GM18498 (cell line): ENCODE results near the gene LRRC52.

Experiments used
- ATAC-seq: cut with Tn5 transposase; IDR thresholded peaks from one replicate; pipeline ENCODE4 v1.9.1; 2021; ENCODE audit warnings: mild to moderate bottlenecking, moderate library complexity; ENCODE audit not compliant: unreplicated experiment

The LRRC52 gene

DNA sequence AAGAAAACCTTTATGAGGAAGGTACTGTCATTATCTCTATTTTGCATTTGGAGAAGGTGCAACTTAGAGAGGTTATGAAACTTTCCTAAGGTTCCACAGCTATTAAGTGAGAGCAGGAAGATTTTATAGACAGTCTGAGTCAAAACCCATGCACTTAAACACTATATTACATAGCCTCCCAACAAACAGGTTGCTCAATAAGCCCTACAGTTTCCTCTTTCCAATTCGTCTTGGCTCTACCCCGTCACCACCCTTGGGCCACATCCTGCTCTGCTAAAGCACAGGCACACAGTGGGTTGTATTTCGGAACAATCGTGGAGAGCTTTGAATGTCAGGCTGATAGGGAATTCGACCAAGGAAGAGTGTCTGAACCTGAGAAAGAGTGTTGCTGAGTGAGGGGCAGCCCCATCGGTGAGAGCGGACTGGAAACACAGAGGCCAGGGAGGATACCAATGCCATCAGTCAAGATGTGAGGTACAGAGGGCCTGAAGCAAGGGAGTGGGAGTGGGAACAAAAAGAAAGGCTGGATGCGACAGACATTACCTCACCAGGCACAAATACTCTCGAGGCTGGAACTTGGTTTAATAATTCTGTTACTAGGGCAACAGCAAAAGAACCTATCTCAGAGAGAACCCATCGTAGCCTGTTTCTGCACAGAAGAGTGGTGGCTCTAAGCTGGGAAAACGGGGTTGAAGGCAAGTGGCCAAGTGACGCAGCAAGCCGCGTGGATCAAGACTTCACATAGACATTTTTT is 6.3 kb upstream of the LRRC52 start:
- ATAC-seq: no peak

DNA sequence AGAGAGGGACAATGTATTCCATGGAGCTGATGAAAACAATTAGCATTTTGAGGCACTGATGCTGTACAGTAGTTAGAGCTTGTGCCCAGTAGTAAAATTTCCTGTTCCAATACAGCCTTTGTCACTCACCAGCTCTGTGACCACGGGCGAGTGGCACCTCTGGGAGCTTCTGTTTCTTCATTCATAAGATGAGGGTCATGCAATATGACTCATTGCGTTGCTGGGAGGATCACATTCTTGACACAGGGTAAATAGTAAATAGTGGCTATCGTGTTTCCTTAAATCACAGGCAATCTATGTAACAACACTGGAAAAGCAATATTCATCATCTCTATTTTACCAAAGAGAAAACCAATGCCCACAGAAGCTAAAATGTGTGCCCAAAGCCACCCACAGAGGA is 4.5 kb upstream of the LRRC52 start:
- ATAC-seq: no peak

DNA sequence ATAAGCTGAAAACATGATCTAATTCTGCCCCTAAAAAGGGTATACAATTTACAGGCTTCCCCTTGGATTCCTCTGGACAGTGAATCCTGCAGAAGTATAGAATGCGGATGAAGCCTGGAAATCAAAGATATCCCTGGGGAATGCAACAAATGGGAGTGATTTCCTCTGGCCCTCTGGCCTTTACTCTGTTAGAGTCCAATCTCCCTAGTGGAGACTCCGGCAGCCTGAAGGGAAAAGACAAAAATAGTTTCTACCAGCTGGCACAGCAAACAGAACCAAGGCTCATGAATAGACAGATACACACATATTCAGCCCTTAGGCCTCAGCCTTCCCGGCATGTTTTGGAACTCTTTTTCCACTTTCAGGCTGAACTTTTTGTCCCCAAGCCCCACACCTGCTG is 3.9 kb upstream of the LRRC52 start:
- ATAC-seq: no peak

DNA sequence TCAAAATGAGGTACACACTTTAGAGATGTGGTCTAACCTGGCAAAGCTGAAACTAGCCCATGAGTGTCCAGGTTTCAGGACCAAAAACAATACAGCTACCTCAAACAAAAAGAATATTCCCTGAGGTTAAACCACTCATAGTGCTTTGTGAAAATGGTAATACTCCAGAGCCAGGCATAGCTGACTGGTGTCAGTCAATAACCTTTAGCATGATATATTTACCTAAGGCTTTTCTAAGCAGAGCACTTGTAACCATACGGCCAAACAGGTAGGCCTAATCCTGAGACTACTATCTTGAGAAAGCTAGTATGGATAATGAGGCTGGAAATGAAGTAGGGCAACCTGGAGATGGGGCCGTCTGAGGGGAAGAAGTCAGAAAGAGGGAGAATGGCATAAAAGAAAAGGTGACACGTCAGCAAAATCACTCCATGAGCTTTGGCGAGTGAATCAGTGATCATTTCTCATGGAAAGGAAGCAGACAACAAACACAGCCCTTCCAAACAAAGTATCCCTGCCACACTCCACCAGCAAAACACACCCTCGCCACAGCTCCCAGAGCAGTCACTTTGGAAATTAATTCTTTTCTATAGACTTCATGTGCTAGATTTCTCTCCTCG is 1.7 kb upstream of the LRRC52 start:
- ATAC-seq: no peak

DNA sequence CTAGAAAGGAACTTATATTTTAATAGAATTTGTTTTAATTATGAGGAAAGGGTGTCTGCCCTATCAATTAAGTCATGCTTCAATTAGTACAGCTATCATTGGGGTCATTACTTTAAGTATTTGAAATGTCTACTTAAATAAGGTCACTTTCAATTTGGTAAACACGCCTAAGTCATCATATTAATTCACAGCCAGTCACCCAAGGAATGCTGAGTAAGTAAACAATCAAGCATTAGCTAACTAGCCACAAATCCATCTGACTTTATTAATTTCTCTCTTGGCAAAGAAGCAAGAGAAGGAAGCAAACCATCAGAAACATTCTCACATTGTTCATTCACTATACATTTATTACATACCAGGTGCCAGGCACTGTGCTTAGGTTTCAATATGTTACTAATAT is 1.2 kb upstream of the LRRC52 start:
- no peak for ATAC-seq

DNA sequence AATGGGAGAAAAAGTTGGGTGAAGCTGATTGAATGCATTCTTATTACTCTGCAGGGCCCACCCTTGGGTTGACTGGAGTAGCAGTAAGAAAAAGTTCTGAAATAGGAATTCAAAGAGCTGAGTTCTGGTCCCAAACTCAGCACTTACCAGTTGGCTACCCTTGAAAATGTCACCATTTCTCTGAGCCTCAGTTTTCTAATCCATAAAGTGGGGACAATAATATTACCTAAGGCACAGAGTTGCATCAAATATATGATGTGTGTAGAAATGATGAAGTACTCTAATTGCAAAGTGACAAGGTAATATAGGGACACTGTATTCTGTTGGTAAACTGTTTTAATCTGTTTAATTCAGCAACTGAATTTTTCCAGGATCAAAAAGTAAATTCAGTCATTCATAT is 1.2 kb downstream of the LRRC52 start:
- no peak for ATAC-seq

DNA sequence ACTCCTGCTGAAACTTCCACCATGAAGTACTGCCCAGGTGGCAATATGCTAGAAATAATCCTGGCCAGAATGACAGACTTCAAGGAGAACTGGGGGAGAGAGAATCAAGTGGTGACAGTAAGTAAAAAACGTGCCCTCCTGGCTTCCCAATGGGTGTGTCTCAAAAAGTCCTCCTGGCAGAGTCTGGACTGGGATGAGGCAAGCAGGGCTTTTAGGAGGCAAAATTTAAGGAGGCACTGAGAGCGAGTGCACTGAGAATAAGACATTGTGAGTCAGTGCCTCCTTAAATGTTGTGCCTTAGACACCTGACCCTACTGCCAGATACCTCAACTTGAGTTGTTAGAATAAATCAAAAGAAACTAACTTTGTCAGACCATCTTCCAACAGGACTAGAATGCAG is 2.2 kb downstream of the LRRC52 start:
- no peak for ATAC-seq

DNA sequence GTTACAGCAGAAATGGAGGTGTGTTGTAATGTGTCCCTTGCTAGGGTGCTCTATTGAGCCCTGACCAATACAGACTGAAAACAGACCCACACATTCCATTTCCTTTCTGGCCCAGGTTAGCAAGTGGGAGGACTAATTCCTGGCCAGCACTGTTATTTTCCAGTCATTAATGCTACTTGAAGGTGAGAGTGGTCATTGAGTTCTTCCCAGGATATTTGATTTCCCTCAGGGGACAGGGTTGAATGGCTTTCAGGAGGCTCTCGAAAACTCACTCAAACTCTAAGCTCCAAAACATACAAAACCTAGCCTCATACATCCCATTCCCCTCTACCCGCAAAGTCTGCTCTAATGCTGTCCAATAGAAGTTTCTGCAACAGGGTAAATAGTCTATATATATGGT is 6.2 kb downstream of the LRRC52 start:
- ATAC-seq: no peak

DNA sequence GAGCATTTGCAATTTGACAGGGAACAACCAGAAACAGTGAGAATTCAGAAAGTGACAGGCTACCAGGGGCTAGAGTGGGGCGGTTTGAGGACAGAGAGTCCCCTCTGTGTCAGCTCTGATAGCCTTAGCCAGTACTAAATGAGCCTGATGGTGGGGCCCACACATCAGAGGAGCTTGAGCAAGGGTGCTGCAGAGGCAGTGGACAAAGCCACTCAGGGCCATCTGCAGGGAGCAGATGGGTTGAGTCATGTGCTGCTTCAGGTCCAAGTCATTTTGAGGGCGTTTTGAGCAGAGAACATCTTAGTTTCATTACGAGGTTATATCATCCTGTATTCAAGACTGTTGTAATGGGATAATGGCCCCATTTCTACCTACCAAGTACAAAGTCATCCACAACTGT is 7.7 kb downstream of the LRRC52 start:
- ATAC-seq: no peak

DNA sequence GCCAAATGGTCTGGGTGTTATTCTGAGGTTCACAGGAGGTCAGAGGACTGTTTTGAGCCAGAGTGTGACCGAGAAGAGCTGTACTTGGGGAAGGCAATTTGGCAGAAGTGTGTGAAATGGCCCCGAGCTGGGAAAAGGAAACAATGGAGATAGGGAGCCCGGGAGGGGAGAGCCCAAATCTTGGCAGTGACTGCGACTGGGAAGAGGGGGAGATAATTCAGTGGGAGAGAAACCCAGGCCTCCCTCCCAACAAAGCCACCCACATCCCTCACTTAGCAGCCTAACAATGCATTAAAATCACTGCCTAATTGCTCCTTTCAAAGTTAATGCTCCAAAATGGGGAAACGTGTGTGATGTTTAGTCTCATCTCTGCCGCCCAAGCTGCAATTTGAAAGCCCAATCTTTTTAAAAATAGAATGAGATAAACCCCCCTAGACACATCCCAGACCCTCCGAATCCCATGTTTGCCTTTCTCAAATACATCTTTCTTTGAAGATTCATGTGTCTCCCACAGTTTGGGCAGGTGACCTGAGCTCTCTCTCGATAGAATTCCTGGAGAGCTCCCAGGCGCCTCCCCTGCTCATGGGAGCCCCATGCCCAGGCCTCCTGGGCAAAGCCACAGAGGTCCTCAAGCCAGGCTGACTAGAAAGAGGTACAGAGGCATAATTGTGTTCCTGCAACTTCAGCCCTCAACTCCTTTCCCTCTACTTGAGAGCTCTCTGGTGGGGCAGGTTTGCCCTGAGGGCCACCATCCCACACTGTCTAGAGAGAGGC is 17.3 kb downstream of the LRRC52 start:
- no peak for ATAC-seq

DNA sequence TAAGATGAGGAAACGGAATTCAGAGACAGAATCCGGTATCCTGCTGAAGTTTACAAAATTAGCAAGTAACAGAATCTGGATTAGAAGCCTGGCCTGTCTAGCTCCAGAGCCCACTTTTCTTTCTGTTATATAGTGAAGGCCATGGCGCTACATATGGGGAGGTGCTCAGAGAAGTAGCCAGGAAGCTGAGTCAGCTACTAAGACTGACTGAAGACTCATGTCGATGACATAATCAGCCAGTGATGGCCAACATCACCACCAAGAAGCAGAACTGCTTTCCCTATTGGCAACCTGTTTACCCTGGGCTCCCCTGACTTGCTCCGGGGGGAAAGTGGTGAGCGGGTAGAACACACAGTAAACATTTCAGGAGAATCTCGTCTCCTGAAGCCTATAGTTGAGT is 18.8 kb downstream of the LRRC52 start:
- no peak for ATAC-seq

DNA sequence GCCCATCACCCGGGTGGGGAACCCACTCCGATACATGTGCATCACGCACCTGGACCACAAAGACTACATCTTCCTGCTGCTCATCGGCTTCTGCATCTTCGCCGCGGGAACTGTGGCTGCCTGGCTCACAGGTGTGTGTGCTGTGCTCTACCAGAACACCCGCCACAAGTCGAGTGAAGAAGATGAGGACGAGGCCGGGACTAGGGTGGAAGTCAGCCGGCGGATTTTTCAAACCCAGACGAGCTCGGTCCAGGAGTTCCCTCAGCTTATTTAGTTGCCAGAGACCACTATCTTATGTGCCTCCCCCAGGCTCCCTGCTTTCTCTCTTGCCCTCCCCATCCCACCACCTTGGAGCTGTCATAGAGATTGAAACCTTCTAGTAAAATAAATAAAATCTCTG is 19.8 kb downstream of the LRRC52 start:
- ATAC-seq: no peak

DNA sequence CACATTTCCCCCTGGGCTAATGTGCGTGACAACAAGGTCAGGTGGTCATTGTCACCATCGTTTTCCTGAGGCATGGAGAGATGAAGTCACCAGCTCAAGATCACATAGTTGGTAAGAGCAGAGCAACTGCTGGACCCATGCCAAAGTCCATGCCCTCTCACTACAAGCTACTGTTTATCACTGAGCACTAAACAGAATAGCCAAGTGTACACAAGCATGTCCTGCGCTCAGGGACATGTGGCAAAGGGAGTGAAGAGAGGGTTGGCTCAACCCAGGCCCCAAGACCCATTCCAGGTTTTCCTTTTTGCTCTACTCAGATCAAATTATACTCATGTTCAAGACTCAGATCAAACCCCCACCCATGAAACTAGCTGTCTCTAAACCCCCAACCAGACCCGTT is 20.8 kb downstream of the LRRC52 start:
- no peak for ATAC-seq

DNA sequence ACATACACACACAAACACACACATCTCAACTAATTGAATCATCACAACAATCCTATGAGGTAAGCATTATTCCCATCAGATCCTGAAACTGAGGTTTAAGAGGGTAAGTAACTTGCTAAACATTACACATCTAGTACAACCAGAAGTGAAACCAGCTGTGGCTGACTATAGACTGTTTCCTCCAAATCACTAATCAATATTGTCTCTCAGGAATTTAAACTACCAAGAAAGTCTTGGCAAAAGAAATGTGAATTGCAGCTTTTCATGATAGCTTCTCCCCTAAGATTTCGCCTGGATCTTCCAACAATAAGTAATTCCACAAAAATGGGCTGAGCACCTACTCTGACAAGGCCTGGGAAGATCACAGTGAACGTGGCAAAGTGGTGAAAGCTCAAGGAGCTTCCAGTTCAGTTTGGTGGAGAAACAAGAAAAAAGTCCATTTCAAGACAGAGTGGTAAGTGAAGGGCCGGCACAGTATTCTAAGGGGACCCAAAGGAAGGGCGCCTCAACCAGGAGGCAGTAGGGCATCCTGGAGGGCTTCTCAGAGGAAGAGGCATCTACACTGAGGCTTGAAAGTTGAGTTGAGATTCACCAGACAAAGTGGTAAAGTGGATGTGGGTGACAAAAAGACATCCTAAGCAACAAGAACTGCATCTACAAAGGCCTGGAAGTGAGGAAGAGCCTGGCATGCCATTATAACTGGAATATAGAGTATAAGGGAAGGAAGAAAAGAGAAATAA is 22.1 kb downstream of the LRRC52 start:
- ATAC-seq: no peak

DNA sequence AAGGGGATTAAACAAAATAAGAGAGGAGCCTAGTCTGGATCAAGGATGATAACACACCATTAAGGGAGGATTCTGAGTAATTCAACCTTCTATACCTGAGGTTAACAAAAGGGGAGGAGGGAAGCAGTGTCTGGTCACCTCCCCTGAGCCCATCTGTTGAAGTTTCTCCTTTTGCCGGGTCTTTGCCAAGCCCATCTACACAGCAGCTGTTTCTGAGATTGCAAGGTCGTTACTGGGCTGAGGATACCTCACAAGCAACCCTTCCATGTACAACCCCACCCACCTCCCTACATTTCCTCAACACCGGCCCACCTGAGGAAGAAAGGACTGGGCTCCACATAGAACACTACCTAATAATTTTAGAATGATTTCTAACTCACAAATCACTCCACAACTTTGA is 26.3 kb downstream of the LRRC52 start:
- no peak for ATAC-seq

DNA sequence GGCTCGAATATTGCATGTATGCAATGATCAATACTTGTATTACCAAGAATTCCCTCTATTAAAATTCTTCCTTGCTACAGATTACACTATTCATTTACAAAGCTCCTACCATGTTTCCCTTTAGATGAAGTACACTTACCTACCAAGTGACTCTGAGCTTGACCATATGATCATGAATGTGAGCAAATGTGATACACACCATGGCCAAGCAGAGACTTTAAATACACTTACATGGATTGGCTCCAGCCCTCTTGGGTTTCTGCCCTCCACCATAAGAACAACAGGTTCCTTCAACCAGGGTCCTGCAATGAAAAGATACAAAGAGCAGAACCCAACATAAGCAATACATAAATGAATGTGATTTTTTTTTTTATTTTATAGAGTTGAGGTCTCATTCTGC is 30.0 kb downstream of the LRRC52 start:
- no peak for ATAC-seq

DNA sequence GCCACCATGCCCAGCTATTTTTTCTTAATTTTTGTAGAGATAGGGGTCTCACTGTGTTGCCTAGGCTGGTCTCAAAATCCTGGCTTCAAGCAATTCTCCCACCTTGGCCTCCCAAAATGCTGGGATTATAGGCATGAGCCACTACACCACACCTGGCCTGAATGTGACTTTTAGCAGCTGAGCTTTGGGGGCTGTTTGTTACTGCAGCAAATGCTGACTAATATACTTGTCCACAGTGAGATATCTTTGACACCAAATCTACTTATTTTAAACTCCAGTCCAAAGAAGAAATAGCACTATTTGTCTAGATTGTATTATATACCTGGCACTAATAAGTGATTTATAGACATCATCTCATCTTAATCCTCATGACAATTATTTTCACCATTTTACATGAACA is 30.5 kb downstream of the LRRC52 start:
- ATAC-seq: no peak

DNA sequence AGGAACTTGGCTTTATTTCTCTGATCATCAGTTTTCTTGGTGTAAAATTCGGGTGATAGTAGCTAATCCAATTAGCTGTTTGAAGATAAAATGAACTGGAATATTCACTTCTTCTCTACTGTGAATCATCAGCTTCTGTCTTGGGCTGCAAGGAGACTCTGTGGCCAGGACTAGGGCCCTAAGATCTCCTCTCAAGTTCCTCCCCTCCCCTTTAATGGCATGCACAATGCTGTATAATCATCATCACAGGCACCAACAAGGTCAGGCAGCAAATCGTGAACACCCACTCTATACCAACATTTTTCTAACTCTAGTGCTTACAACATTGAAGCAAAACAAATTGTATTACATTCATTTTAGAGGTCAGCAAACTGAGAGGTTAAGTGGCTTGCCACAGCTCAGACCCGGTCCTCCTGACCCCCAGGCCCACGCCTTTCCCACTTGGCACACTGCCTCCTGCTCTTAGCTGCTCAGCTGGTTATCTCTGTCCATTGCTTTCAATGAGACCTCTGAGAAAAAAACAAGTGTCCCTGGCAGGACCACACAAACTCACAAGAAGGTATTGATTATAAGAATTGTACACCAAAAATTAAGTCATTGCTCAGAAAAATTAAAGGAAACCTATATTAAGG is 31.8 kb downstream of the LRRC52 start:
- no peak for ATAC-seq

DNA sequence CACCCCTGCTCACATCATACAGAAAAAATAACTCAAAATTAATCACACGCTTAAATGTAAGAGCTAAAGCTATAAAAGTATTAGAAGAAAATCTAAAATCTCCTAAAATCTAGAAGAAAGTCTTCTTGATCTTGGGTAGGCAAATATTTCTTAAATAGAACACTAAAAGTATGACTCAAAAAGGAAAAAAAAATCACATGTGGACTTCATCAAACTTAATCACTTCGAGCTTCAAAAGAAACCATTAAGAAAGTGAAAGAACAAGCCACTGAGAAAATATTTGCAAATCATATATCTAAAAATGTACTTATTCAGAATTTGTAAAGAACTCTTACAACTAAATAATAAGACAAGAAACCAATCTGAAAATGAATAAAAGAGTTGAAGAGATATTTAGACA is 32.7 kb downstream of the LRRC52 start:
- no peak for ATAC-seq

DNA sequence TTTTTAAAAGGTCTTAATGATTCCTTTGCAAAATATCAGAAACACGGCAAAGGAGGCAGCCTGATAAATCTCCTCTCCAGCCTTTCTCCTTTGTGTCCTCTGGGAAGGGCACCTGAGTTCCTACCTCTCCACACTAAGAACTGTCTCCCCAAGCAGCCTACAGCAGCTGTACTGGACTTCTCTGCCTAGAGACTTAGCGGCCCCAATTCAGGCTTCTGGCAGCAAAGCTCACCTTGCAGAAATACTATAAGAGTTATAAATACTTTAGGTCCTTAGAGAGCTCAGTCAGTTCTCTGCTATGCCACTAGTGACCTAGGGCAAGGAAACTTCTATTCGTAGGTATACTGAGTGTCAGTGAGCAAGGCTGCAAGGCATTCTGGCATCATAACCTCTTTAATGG is 33.9 kb downstream of the LRRC52 start:
- ATAC-seq: no peak
